OCI-LY3 (cell line): ENCODE measurements around the gene CDH5.

ENCODE experiments used
- H2AFZ ChIP-seq: fragments of 200-600, 300-600 bp; shearing (Covaris generic); 2 replicates; pipeline ENCODE4 v1.6.0; 2014; ENCODE audit warnings: antibody characterized with exemption, low read depth, low read length
- H3K27ac ChIP-seq: fragments of 200-600, 300-600 bp; sonication (generic); 2 replicates; pipeline ENCODE4 v1.5.1; 2014; ENCODE audit warnings: mild to moderate bottlenecking, low read length, moderate library complexity, mixed read lengths
- H3K27me3 ChIP-seq: fragments of 200-600, 300-600 bp; sonication (generic); 2 replicates; pipeline ENCODE4 v1.6.1; 2014; ENCODE audit warnings: low read depth, low read length, mixed read lengths
- H3K36me3 ChIP-seq: fragments of 200-600, 300-600 bp; sonication (generic); replicated peaks from 2 replicates; pipeline ENCODE3; 2014; ENCODE audit warnings: low read depth, low read length, mixed read lengths
- H3K4me1 ChIP-seq: fragments of 300-600, 200-600 bp; sonication (generic); 2 replicates; pipeline ENCODE4 v1.6.1; 2014; ENCODE audit warnings: low read length, mixed read lengths
- H3K4me2 ChIP-seq: fragments of 200-600, 300-600 bp; sonication (generic); 2 replicates; pipeline ENCODE4 v1.6.1; 2014; ENCODE audit warnings: low read length, mixed read lengths
- H3K4me3 ChIP-seq: fragments of 300-600, 200-600 bp; sonication (generic); 2 replicates; pipeline ENCODE4 v1.5.1; 2014; ENCODE audit warnings: antibody characterized with exemption, mild to moderate bottlenecking, low read length, moderate library complexity
- H3K79me2 ChIP-seq: fragments of 300-600, 200-600 bp; shearing (Covaris generic); 2 replicates; pipeline ENCODE4 v1.6.1; 2014; ENCODE audit warnings: mild to moderate bottlenecking, low read length, mixed read lengths
- H3K9ac ChIP-seq: fragments of 300-600, 200-600 bp; shearing (Covaris generic); 2 replicates; pipeline ENCODE4 v1.6.0; 2014; ENCODE audit warnings: mild to moderate bottlenecking, low read length, moderate library complexity
- H3K9me3 ChIP-seq: fragments of 200-600, 300-600 bp; shearing (Covaris generic); 2 replicates; pipeline ENCODE4 v1.6.1; 2014; ENCODE audit warnings: low read length, mixed read lengths; ENCODE audit not compliant: insufficient read depth
- H4K20me1 ChIP-seq: fragments of 200-600, 300-600 bp; sonication (generic); 2 replicates; pipeline ENCODE4 v1.6.1; 2016; ENCODE audit warnings: low read length, mixed read lengths; ENCODE audit not compliant: insufficient read depth
- CTCF ChIP-seq: fragments of 200-600, 300-600 bp; sonication (generic); IDR thresholded peaks from 2 replicates; pipeline ENCODE4 v1.5.1; 2014; ENCODE audit warnings: antibody characterized with exemption, low read length, low read depth
- EZH2phosphoT487 ChIP-seq: fragments of 200-600 bp; shearing (Covaris generic); IDR thresholded peaks from 2 replicates; pipeline ENCODE4 v1.6.1; 2018; ENCODE audit warnings: antibody characterized with exemption, mixed run types, low read depth

Gene CDH5

GRCh38 chr16:66440970-66441369 is 74.5 kb downstream of the CDH5 start:
- H3K9ac ChIP-seq: no peak overlapping the region
- H3K27ac ChIP-seq: no peak overlapping the region
- no peak overlapping the region for H3K4me2 ChIP-seq
- TF ChIP-seq CTCF: no peak
- no peak for TF ChIP-seq EZH2phosphoT487
- H4K20me1 ChIP-seq: no peaks in the 10 kb centered on the region
- H2AFZ ChIP-seq: no peak overlapping the region
- no peak overlapping the region for H3K4me3 ChIP-seq
- no peaks in the 10 kb centered on the region for H3K79me2 ChIP-seq
- H3K9me3 ChIP-seq: no peaks in the 10 kb centered on the region
- H3K27me3 ChIP-seq: peaks cover 29% of the 10 kb centered on the region; the same call in 1 of the 2 replicates
- H3K36me3 ChIP-seq: no peaks in the 10 kb centered on the region
- no peaks in the 10 kb centered on the region for H3K4me1 ChIP-seq

GRCh38 chr16:66441586-66442375 is 75.3 kb downstream of the CDH5 start:
- H3K79me2 ChIP-seq: no peaks in the 10 kb centered on the region
- no peak overlapping the region for H3K4me2 ChIP-seq
- no peak overlapping the region for H3K9ac ChIP-seq
- H3K4me1 ChIP-seq: no peaks in the 10 kb centered on the region
- TF ChIP-seq CTCF (no peak), EZH2phosphoT487 (no peak)
- no peak overlapping the region for H3K4me3 ChIP-seq
- no peak overlapping the region for H2AFZ ChIP-seq
- no peaks in the 10 kb centered on the region for H3K9me3 ChIP-seq
- no peak overlapping the region for H3K27ac ChIP-seq
- no peaks in the 10 kb centered on the region for H4K20me1 ChIP-seq
- H3K27me3 ChIP-seq: peaks cover 29% of the 10 kb centered on the region; the same call in 1 of the 2 replicates
- H3K36me3 ChIP-seq: no peaks in the 10 kb centered on the region

- H3K27me3 ChIP-seq: peaks cover 33% of the 10 kb centered on the region; the same call in 1 of the 2 replicates
- no peak overlapping the region for H2AFZ ChIP-seq
- no peak overlapping the region for H3K4me3 ChIP-seq
- no peak overlapping the region for H3K4me2 ChIP-seq
- no peaks in the 10 kb centered on the region for H3K9me3 ChIP-seq
- no peaks in the 10 kb centered on the region for H4K20me1 ChIP-seq
- no peaks in the 10 kb centered on the region for H3K79me2 ChIP-seq
- no peak overlapping the region for H3K9ac ChIP-seq
- H3K27ac ChIP-seq: no peak overlapping the region
- no peaks in the 10 kb centered on the region for H3K36me3 ChIP-seq
- no peaks in the 10 kb centered on the region for H3K4me1 ChIP-seq
- TF ChIP-seq EZH2phosphoT487 (no peak), CTCF (no peak)
Observed at GRCh38 chr16:66442502-66443268, 76.2 kb downstream of the CDH5 start.

GRCh38 chr16:66443269-66443652 is 76.8 kb downstream of the CDH5 start:
- Histone ChIP-seq H3K4me2 (no peak overlapping the region), H3K9ac (no peak overlapping the region), H3K27me3 (peaks cover 34% of the 10 kb centered on the region; the same call in 1 of the 2 replicates), H3K9me3 (no peaks in the 10 kb centered on the region), H4K20me1 (no peaks in the 10 kb centered on the region), H2AFZ (no peak overlapping the region), H3K27ac (no peak overlapping the region), H3K4me1 (no peaks in the 10 kb centered on the region), H3K36me3 (no peaks in the 10 kb centered on the region), H3K4me3 (no peak overlapping the region), H3K79me2 (no peaks in the 10 kb centered on the region)
- TF ChIP-seq CTCF (no peak), EZH2phosphoT487 (no peak)
